HG03025 (cell line): Measurements from ENCODE around the gene LIMCH1.

ENCODE experiments used
- ATAC-seq: cut with Tn5 transposase; IDR thresholded peaks from one replicate; pipeline ENCODE4 v1.9.1; 2021; ENCODE audit warnings: mild to moderate bottlenecking, moderate library complexity; ENCODE audit not compliant: unreplicated experiment, low FRiP score

Gene LIMCH1

GRCh38 chr4:41748571-41749475 lies 210.9 kb downstream of the LIMCH1 start, which contains the start of gene PHOX2B:
PHOX2B (minus strand) TSS chr4:41748725; CDS start chr4:41748610, 115 bp downstream.
- no peak for ATAC-seq

GRCh38 chr4:41749631-41750039 lies 211.7 kb downstream of the LIMCH1 start:
- no peak for ATAC-seq
